ENCODE results near the gene SLC6A17.

The SLC6A17 gene

DNA sequence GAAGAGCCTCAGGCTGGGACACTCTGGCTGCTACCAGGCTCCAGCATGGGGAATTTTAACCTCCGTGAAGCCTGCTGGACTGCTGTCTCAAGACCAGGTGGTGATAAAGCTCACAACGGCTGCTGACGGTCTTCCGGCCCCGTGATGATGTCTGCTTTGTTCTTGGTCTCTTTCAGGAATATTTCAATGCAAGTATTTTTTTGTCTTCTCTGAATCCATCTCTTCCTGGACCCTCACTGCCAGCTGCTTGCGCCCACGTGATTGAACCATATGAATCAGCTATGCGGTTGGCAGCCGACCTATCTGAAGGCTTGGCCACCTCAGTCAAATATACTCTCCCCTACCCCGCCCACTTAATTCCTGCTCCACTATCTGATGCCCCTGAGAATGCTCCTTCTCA lies 14.6 kb upstream of the SLC6A17 start:
- DNase-seq (ENCODE audit: low read depth), result no peak

- no peak for DNase-seq (ENCODE audit: low read depth)
Measured at GRCh38 chr1:110136911-110137310, 13.4 kb upstream of the SLC6A17 start.

DNA sequence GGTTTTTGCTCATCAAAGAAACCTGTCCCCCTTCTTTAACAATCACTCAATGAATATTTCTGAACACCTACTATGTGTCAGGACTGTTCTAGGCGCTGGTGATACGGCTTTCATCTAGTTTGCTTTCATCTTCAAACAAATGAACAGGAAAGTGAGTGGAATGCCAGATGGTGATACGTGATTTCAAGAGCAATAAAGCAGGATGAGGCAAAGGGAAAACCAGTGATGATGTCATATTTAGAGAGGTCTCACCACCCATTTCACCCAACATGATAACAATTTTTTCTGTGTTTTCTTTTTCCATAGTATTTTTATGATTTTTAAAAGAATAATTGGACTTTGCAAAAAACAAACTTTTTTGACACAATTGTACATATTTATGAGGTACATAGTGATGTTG lies 11.3 kb upstream of the SLC6A17 start:
- no peak for DNase-seq (ENCODE audit: low read depth)

GRCh38 chr1:110144366-110144765 lies 5.9 kb upstream of the SLC6A17 start:
- DNase-seq (ENCODE audit: low read depth), result no peak

DNA sequence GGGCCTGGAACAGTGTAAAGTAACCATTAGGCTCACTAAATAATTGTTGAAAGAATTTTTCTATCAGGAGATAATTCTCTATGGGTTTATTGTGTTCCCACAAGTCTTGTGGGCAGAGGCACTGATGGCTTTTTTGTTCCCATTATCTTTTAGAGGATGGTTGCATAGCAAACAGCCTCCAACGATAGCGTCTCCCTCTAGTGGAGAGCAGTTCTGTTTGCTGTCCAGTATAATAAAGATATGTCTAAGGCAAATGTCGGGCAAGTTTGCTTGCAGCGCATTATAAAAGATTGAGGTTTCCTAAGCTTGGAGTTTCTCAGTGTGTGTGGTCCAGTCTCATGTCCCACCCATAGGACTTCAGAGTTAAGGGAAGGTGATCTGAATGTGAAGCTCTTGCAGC lies 1.3 kb upstream of the SLC6A17 start:
- DNase-seq (ENCODE audit: low read depth), result no peak

- no peak for DNase-seq (ENCODE audit: low read depth)
Measured at GRCh38 chr1:110151175-110151669, 928 bp downstream of the SLC6A17 start.

GRCh38 chr1:110152133-110152785 lies 2.0 kb downstream of the SLC6A17 start:
- DNase-seq (ENCODE audit: low read depth), result no peak

GRCh38 chr1:110153407-110153950 lies 3.2 kb downstream of the SLC6A17 start:
- no peak for DNase-seq (ENCODE audit: low read depth)

GRCh38 chr1:110155878-110156522 lies 5.7 kb downstream of the SLC6A17 start:
- DNase-seq (ENCODE audit: low read depth), result no peak

DNA sequence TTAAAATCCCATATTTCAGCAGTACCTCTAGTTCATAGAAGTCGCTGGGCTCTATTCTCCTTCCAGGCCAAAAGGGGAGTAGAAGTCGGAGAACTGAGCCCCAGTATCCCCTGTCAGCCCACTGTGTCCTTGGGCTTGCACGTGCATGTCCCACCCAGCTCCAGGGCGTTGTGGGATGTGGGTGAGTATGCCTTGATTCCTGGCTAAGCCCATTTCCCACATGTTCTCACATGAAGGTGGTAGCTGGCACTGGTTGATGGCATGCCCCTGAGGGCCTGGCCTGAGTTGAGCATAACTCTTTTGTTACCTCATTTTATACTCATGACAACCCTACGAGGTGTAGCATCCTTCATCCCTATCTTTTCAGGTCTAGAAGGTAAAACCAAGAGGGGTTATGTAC lies 8.0 kb downstream of the SLC6A17 start:
- no peak for DNase-seq (ENCODE audit: low read depth)

DNA sequence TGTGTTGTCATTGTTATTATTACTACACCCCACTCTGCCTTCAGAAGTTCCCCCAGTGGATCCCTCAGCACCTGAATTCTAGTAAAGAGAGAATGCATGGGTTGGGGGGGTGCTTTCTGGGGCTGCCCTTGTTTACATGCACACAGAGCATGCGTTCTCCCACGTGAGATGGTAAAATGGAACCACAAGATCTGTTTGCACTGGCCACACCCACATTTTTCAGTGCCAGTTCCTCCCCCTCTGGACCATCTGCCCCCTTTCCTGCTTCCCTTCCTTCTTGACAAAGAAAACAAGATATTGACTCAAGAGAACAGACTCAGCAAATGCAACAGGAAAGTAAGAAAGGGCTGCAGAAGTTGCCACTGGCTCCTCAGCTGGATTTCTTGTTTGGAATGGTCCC lies 8.9 kb downstream of the SLC6A17 start:
- no peak for DNase-seq (ENCODE audit: low read depth)

- DNase-seq (ENCODE audit: low read depth), result no peak
Measured at GRCh38 chr1:110160538-110161100, 10.3 kb downstream of the SLC6A17 start.

GRCh38 chr1:110161165-110161564 lies 10.9 kb downstream of the SLC6A17 start:
- DNase-seq (ENCODE audit: low read depth), result no peak

DNA sequence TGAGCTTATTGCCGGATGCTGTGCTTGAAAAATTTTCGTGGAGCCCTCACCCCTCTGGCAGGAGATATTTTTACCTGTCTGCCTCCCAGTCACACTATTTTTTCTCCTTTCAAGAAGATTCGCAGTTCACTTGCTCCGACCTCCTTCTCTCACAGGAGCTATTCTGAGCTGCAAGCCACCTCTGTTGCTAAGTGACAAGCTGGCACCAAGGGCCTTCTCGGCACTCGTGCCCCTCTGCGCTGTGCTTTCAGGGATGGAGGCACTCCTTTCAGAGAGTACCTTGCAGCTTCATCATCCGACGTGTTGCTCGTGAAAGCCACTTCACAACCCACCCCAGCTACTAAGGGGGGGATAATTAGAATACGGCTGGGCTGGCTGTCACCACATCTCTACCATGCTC lies 11.6 kb downstream of the SLC6A17 start:
- no peak for DNase-seq (ENCODE audit: low read depth)

GRCh38 chr1:110163591-110163990 lies 13.3 kb downstream of the SLC6A17 start:
- no peak for DNase-seq (ENCODE audit: low read depth)

- DNase-seq (ENCODE audit: low read depth), result no peak
Measured at GRCh38 chr1:110164725-110165350, 14.5 kb downstream of the SLC6A17 start.

GRCh38 chr1:110165761-110166231 lies 15.5 kb downstream of the SLC6A17 start:
- no peak for DNase-seq (ENCODE audit: low read depth)

GRCh38 chr1:110166861-110167260 lies 16.6 kb downstream of the SLC6A17 start:
- no peak for DNase-seq (ENCODE audit: low read depth)

DNA sequence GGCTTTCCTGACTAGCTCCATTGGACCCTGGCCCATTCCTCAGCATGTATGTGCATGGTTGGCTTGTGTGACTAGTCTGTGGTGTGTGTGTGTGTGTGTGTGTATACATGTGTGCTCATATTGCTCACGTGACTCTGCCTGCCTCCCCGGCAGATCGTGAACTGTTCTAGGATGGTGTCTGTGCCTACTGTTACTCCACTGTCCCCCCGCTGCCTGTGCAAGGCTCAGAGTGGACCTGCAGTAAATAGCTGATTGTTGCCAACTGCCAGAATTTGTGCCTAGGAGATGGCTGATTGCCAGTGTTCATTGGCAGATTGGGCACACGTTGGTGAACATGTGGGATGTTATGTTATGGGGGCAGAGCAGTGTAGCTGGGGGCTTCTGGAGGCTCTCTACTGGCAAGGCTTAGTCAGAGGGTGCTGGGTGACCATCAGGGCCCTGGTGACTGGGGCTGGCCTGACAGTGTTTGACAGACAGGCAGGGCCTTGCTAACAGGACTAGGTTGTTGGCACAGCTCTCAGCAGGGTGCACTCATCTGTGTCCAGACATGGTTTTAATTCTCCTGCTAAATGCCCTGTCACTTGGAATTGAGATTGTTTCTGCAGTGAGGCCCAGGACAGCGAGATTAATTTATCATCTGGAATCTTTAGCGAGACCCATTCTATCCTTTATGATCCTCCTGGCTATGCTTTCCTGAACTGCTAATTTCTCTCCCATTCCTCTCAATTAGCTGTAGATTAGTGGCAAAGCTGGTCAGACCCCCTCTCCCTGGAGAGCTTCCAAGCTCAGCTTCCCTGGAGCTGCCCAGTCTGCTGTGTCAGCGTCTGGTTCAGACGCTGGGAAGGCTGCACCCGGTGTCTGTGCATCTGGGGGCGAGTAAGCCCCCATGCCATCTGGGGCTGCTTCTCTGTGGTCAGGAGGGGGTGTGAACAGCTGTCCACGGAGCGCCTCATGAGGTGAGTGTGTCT lies 20.8 kb downstream of the SLC6A17 start:
- no peak for DNase-seq (ENCODE audit: low read depth)

DNA sequence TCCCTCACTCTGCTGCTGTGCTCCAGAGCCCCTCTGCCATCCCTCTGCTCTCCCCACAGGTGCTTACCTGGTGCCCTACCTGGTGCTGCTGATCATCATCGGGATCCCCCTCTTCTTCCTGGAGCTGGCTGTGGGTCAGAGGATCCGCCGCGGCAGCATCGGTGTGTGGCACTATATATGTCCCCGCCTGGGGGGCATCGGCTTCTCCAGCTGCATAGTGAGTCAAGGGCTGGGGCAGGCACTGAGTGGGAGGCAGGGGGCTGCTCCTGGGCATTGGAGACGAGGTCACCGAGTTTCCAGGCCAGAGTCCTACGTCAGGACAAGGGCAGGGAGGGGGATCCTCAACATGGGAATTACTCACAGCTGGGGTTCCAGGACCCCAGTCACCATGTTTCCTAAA lies 21.7 kb downstream of the SLC6A17 start:
- no peak for DNase-seq (ENCODE audit: low read depth)

DNA sequence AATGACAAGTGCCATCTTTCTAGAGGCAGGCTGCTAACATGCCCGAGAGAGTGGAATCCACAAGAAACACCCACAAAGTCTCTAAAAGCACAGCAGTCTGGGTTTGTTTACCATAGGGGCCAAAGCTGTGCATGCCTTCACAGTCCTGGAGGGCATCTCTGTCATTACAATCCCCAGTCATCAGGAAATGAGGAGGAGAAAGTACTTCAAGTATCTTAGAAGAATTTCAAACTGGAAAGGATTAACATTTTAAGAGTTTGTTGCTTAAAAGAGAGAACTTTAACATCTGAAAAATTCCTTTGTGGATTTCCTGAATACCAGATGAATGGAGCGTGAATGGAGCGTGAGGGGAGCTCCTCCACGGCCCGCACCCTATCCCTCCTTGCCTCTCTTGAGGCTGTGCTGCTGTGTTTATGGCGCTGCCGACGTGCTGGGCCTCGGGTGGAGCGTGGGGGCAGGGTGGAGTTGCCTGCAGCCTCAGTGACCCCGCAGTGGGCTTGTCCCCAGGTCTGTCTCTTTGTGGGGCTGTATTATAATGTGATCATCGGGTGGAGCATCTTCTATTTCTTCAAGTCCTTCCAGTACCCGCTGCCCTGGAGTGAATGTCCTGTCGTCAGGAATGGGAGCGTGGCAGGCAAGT lies 23.3 kb downstream of the SLC6A17 start:
- no peak for DNase-seq (ENCODE audit: low read depth)
